Small intestine (tissue), 16 donors: ENCODE data around the gene FAM240A. TPM values are rescaled to one million over a fixed set of nuclear protein-coding genes. Genes with fewer than 3 reads are reported as not detected.

Source experiments
- DNase-seq, 2 donors: peaks; one replicate each; pipeline versions ENCODE4 v3.0.0 to v3.0.0-alpha.2; 2013
- FAIRE-seq: peaks from 2 replicates; lab custom pipeline; 2012; peaks lifted over from hg19 to GRCh38; lab: Jason Lieb, UNC
- H3K27ac ChIP-seq, 3 donors: one replicate each; pipeline ENCODE4 v1.5.1; 2013; ENCODE audit warnings: low read length in 2 of 3, mild to moderate bottlenecking in 2 of 3, control low read depth in 1 of 3, inconsistent platforms in 1 of 3, low read depth in 1 of 3, moderate library complexity in 1 of 3
- H3K27me3 ChIP-seq, 3 donors: one replicate each; pipeline ENCODE4 v1.6.1; 2013; ENCODE audit warnings: low read length in 3 of 3, inconsistent platforms in 1 of 3; ENCODE audit not compliant: control insufficient read depth in 3 of 3, insufficient read depth in 3 of 3
- H3K36me3 ChIP-seq, 3 donors: one replicate each; pipeline ENCODE4 v1.6.1; 2013; ENCODE audit warnings: low read length in 3 of 3, inconsistent platforms in 1 of 3, low read depth in 1 of 3, mild to moderate bottlenecking in 1 of 3, moderate library complexity in 1 of 3; ENCODE audit not compliant: control insufficient read depth in 3 of 3, insufficient read depth in 2 of 3
- H3K4me1 ChIP-seq, 3 donors: one replicate each; pipeline ENCODE4 v1.6.1; 2013; ENCODE audit warnings: low read length in 2 of 3, inconsistent platforms in 1 of 3, low read depth in 1 of 3, mild to moderate bottlenecking in 1 of 3, moderate library complexity in 1 of 3; ENCODE audit not compliant: control insufficient read depth in 3 of 3, insufficient read depth in 2 of 3
- H3K4me3 ChIP-seq, 3 donors: one replicate each; pipeline ENCODE4 v1.5.1; 2013; ENCODE audit warnings: low read length in 3 of 3, control low read depth in 1 of 3, inconsistent platforms in 1 of 3, low read depth in 1 of 3, mild to moderate bottlenecking in 1 of 3, moderate library complexity in 1 of 3
- H3K9me3 ChIP-seq, 2 donors: one replicate each; pipeline ENCODE4 v1.6.1; 2013; ENCODE audit warnings: low read depth in 1 of 2, low read length in 1 of 2; ENCODE audit not compliant: control insufficient read depth in 2 of 2, insufficient read depth in 1 of 2
- WGBS, 3 donors: extraction: QIAGEN DNeasy Blood & Tissue Kit; methylation state at CpG; one replicate each; pipeline ENCODE4 v1.1.7; 2013; 5-methylcytosine and 5-hydroxymethylcytosine counted together
- long read RNA-seq, 10 donors: transcript quantifications; one replicate each; lab custom pipeline, GENCODE V29; 2026
- polyA plus RNA-seq, 4 donors: library from polyadenylated mRNA; stranded (reverse) in 3 of 4; unstranded in 1 of 4; fragments of 200-250 nt in 3 of 4; fragments of 120-200 nt in 1 of 4; gene quantifications; one replicate each; pipeline versions ENCODE4 v1.2.1 to v1.2.3, GENCODE V29; 2013
- donor health status: healthy with polysubstance abuse.
- donor health status: control.
- donor health status: control.
- donor health status: Bipolar disorder and iron deficiency.
- donor health status: healthy.

The FAM240A gene
- polyA plus RNA-seq = not detected
- long read RNA-seq, donor 1 = 0 reads
- long read RNA-seq, donor 2 = 0 reads
- long read RNA-seq, donor 3 = 0 reads
- long read RNA-seq, donor 4 = 0 reads
- long read RNA-seq, donor 5 = 0 reads
- long read RNA-seq, donor 6 = 0 reads
- long read RNA-seq, donor 7 = 0 reads
- long read RNA-seq, donor 8 = 0 reads
- long read RNA-seq, donor 9 = 0 reads
- long read RNA-seq, donor 10 = 0 reads

DNA sequence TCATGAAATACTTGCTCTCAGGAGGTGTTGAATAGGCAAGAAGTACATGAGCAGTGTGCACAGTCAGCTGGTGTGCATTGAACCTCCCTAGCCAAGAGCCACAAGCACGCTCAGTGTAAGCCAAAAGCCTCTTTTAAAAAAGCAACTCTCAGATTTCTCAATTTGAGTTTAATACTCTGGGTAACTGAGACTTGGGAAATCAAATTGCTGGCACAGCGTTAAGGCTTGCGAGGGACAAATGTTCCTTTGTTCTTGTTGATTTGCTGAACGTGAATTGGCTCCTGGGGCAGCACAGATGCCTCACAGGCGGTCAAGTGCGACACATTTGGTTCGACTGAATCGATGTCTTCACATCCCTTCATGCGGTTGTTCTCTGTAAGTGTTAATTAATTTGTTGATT lies at the start of gene FAM240A:
FAM240A (plus strand) TSS at position 202 of the 400 bp plus-strand sequence; CDS start at position 361, 159 bp downstream.
- WGBS, 3 donors = 63 to 73% (median 63%) methylated on average over 9 of the region's 9 CpGs
- Histone ChIP-seq H3K4me3 (no peak within 1 kb of the TSS), H3K36me3 (no peaks in the 10 kb centered on the region), H3K4me1 (no peaks in the 10 kb centered on the region), H3K27me3 (peaks cover 0 to 4% (median 0%) of the 10 kb centered on the region in 3 donors), H3K9me3 (no peaks in the 10 kb centered on the region), H3K27ac (no peak within 1 kb of the TSS)
- no peak for FAIRE-seq
- no peak for DNase-seq

DNA sequence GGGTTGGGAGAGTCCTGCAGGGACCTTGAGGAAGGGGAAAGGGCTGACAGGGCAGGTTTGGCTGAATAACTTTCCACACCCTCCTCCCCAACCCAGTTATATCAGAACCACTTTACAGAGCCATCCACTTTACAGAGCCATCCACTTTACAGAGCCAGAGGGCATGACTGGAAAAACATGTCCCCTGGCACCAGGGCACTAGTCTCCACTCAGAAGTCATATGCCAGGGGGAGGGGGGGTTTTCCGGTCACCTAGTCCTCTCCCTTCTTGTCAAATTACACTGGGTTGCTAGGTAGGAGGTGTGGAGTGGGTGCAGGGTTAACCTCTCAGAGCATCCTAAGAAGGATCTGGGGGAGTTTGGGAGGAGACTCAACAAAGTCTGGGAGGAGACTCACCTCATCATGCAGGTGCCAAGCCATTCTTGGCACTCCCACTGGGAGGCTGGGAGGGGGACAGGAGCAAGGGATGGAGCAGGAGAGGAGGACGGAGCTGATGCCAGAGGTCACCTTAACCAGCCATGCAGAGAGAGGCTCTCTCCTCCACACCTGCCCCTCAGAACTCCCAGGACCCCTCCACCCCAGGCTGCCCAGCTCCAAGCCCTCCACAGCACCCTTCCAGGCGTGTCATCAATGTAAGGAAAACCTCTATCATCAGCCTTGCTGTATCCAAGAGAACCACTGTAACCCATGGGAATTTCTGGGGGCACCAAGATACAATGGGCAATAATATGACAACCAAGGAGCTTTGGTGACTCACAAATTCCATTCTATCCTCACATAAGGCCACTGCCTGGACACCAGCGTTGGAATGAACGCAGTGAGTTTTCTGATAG lies 47.9 kb upstream of the FAM240A start:
- Histone ChIP-seq H3K4me3 (no peak overlapping the region), H3K27me3 (peaks cover 0 to 9% (median 0%) of the 10 kb centered on the region in 3 donors), H3K27ac (no peak overlapping the region), H3K36me3 (no peaks in the 10 kb centered on the region), H3K9me3 (peaks cover 0 to 5% of the 10 kb centered on the region in 2 donors), H3K4me1 (no peaks in the 10 kb centered on the region)
- DNase-seq (no peak), FAIRE-seq (no peak)
- WGBS, 3 donors = 89 to 96% (median 90%) methylated on average over 4 to 5 of the region's 5 CpGs

DNA sequence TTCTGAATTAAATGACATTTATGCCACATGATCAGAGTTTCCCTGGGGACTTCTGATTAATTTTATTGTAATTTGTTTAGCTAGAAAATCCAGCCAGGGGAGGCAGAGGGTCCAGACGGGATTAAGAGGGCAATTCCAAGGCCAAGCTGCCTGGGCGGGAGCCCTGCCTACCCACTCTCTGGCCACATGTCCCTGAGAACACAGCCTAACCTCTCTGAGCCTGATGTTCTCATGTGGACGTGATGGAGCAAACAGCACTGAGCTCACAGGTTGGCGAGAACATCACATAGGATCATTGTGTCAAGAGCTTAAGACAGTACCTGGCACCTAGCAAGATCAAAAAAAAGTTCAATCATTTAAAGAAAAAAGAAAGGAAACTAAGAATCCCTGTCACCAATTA lies 47.2 kb upstream of the FAM240A start:
- Histone ChIP-seq H3K4me1 (no peaks in the 10 kb centered on the region), H3K36me3 (no peaks in the 10 kb centered on the region), H3K27ac (no peak overlapping the region), H3K27me3 (peaks cover 0 to 9% (median 0%) of the 10 kb centered on the region in 3 donors), H3K4me3 (no peak overlapping the region), H3K9me3 (peaks cover 0 to 5% of the 10 kb centered on the region in 2 donors)
- no peak for FAIRE-seq
- WGBS, 3 donors = 79 to 85% (median 81%) methylated on average over 4 of the region's 4 CpGs
- no peak for DNase-seq

DNA sequence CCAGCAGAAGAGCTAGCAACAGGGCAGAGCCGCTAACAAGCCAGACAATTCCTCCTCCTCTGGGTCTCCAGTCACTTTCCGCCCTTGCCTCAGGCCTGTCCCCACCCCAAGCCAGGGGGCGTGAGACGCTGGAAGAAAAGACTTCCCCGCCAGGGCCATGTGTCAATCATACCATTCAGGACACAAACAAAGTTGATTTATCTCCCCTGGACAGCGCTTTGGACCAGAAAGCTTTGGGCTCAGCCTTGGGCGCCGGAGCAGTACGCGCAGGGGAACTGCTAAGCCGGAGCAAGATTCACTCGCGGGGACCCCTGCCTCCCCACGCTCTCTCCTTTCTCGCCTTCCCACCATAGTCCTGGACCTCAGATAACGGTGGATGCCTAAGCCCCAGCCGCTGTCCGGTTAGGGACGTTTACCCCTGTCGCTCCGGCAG lies 46.7 kb upstream of the FAM240A start:
- Histone ChIP-seq H3K9me3 (peaks cover 0 to 5% of the 10 kb centered on the region in 2 donors), H3K4me3 (peak overlapping the region; percentile 38 to 56 (median 42)), H3K27ac (peak overlapping the region in 1 of 3 donors; percentile 22), H3K27me3 (peaks cover 0 to 9% (median 0%) of the 10 kb centered on the region in 3 donors), H3K36me3 (no peaks in the 10 kb centered on the region), H3K4me1 (no peaks in the 10 kb centered on the region)
- FAIRE-seq (no peak), DNase-seq (no peak)
- 11 to 29% (median 12%) methylated on average over 19 to 21 of the region's 21 CpGs for WGBS, 3 donors

DNA sequence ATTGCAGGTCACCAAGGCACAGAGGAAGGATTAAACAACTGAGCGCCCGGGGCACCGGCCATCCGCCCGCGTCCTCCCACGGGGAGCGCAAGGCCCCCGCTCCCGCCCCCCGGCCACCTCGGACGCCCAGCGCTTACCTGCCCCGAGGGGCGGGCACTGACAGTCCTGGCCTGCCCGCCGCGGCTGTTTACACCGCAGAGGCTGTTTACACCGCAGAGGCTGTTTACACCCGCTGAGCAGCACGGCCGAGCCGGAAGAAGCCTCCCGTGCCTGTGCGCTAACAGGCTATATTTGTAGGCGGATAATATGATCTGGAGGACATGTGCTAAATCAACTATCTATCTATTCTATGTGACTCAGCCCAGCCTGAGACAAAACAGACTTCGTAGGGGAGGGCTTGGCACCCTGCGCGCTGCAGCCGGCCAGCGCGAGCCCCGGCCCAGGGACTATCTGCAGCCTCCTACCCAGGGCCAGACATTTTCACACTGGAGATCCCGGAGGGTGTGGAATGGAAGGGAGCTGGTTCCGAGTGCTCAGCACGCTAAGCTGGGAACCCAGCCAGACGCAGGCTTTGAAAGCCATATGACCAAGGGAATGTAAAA lies 46.2 kb upstream of the FAM240A start, which contains the start of gene LRRC2:
LRRC2 (minus strand) TSS at position 263 of the 602 bp plus-strand sequence. CDS start 14,711 bp downstream, outside the sequence.
- H3K27me3 ChIP-seq = peaks cover 0 to 9% (median 0%) of the 10 kb centered on the region in 3 donors
- 1 to 3% (median 2%) methylated on average over 37 to 39 of the region's 39 CpGs for WGBS, 3 donors
- H3K36me3 ChIP-seq = no peaks in the 10 kb centered on the region
- no peaks in the 10 kb centered on the region for H3K4me1 ChIP-seq
- DNase-seq = peak; percentile 48 to 56
- peak within 1 kb of the TSS; percentile 38 to 56 (median 42) for H3K4me3 ChIP-seq
- FAIRE-seq = no peak
- H3K27ac ChIP-seq = peak within 1 kb of the TSS in 1 of 3 donors; percentile 22
- peaks cover 0 to 5% of the 10 kb centered on the region in 2 donors for H3K9me3 ChIP-seq

DNA sequence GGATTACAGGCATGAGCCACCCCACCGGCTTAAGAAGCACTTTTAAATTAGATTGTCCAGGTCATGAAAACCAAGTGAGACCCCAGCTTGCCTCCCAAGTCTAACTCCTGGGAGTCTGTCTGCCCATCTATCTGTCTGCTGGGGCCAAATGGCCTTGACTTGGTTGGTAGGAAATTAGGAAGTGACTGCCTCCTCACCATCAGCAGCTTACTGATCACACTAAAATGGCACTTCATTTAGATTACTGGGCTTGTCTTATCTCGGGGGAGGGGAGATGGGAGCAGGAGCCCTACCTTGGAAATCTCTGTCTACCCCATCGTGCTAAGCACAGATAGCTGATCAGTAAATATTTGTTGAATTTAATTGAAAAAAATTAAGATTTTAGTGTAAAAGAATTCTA lies 40.6 kb upstream of the FAM240A start:
- Histone ChIP-seq H3K4me3 (no peak overlapping the region), H3K27me3 (peaks cover 0 to 4% (median 0%) of the 10 kb centered on the region in 3 donors), H3K4me1 (peaks cover 0 to 10% (median 0%) of the 10 kb centered on the region in 3 donors), H3K36me3 (no peaks in the 10 kb centered on the region), H3K27ac (no peak overlapping the region), H3K9me3 (no peaks in the 10 kb centered on the region)
- FAIRE-seq (no peak), DNase-seq (no peak)
- WGBS, 3 donors = 58 to 68% (median 66%) methylated on average over 3 of the region's 3 CpGs

DNA sequence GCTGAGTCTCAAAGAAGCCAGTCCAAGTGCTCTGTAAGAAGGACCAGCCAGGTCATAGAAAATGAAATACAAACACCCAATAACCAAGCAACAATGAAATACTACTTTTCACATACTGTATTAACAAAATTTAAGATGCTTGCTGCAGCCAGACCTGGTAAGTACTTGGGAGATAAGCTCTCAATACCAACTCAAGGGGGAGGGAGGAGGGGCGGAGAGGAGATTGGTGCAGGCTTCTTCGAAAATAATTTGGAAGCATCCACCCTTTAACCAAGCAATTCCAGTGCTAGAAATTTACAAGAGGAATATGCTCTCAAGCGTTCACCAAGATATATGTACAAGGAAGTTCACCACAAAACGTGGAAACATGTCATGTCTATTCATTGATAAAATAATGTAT lies 38.6 kb upstream of the FAM240A start:
- 62 to 73% (median 70%) methylated on average over 4 of the region's 4 CpGs for WGBS, 3 donors
- Histone ChIP-seq H3K4me1 (peaks cover 0 to 12% (median 0%) of the 10 kb centered on the region in 3 donors), H3K27ac (no peak overlapping the region), H3K36me3 (no peaks in the 10 kb centered on the region), H3K9me3 (no peaks in the 10 kb centered on the region), H3K4me3 (no peak overlapping the region), H3K27me3 (peaks cover 0 to 9% (median 0%) of the 10 kb centered on the region in 3 donors)
- no peak for FAIRE-seq
- DNase-seq = no peak

DNA sequence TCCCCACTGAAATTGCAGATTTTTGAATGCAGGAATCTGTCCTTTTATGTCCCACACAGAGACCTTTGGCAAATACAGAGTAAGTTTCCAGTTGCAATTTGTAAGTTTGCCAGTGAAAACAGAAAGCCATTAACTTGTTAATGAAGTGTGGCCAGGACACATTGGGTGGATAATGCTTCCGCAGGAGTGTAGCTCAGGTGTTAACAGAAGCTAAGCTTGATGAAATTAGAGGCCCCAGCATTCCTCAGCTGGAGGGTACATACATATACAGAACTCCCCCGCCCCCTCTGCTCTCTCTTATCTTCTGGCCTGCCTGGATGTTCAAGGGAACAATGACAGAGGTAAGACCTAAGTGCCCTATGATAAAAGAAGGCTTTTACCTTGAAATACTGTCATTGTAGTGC lies 38.1 kb upstream of the FAM240A start:
- Histone ChIP-seq H3K36me3 (no peaks in the 10 kb centered on the region), H3K9me3 (no peaks in the 10 kb centered on the region), H3K27ac (no peak overlapping the region), H3K27me3 (peaks cover 0 to 10% (median 0%) of the 10 kb centered on the region in 3 donors), H3K4me3 (no peak overlapping the region), H3K4me1 (peaks cover 0 to 12% (median 0%) of the 10 kb centered on the region in 3 donors)
- DNase-seq (peak in 1 of 2 donors; percentile 21), FAIRE-seq (no peak)
- 52 to 72% (median 71%) methylated on average over 2 of the region's 2 CpGs for whole genome bisulfite sequencing, 3 donors
